ENCODE data around the gene CCS.

Gene CCS

GRCh38 chr11:66626382-66626781, 33.4 kb downstream of the CCS start:
- H3K4me3 Mint-ChIP-seq = no peak overlapping the region
- no peak for TF ChIP-seq CTCF (IDR thresholded peaks at IDR 0.05; ENCODE audit: unreplicated experiment in 3 of 3)
- H3K9me3 Mint-ChIP-seq = no peaks in the 10 kb centered on the region
- H3K36me3 Mint-ChIP-seq (ENCODE audit: low read depth) = peaks cover 71% of the 10 kb centered on the region
- peaks cover 7% of the 10 kb centered on the region for H3K4me1 Mint-ChIP-seq
- no peaks in the 10 kb centered on the region for H3K27me3 Mint-ChIP-seq (ENCODE audit: low read depth)
- H3K27ac Mint-ChIP-seq = no peak overlapping the region

DNA sequence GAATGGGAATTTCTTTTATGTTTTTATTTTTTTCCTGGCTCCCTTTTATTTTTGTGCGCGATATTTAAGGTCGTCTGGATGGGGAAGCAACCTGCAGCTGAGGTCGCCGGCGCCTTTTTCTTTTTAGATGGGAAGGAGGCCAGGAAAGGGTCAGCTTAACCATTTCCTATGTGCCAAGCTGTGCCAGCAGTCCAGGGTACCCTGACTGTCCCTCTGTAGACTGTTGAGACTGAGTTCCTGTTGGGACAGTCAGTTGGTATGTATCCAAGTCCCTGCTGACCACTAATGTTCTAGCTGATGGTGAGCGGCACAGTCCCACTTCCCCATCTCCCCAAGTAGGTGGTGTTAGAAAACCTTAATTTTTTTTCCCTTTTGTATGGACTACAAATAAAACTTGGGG, 33.9 kb downstream of the CCS start:
- no peaks in the 10 kb centered on the region for H3K27me3 Mint-ChIP-seq (ENCODE audit: low read depth)
- no peak overlapping the region for H3K27ac Mint-ChIP-seq
- no peak for TF ChIP-seq CTCF (IDR thresholded peaks at IDR 0.05; ENCODE audit: unreplicated experiment in 3 of 3)
- no peak overlapping the region for H3K4me3 Mint-ChIP-seq
- H3K4me1 Mint-ChIP-seq = peaks cover 7% of the 10 kb centered on the region
- peaks cover 72% of the 10 kb centered on the region for H3K36me3 Mint-ChIP-seq (ENCODE audit: low read depth)
- no peaks in the 10 kb centered on the region for H3K9me3 Mint-ChIP-seq

GRCh38 chr11:66628061-66628603, 35.1 kb downstream of the CCS start:
- no peak for TF ChIP-seq CTCF (IDR thresholded peaks at IDR 0.05; ENCODE audit: unreplicated experiment in 3 of 3)
- no peaks in the 10 kb centered on the region for H3K9me3 Mint-ChIP-seq

DNA sequence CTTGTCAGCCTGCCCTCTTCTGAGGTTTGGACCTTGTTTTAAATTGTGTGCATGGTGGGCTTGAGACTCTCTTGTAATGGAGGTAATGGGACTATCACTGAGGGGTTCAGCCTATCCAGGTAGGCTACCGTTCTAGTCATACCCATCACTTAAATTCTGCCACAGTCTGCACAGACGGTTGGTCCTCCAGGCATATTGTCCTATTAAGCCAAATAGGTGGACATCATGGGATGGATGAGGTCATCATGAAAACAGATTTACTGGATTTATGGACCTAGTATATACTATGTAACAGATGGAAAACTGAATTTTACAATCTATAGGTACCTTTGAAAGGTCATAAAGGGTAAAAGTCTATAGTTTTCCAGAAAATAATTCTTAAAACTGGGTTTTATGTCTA, 36.4 kb downstream of the CCS start:
- Mint-ChIP-seq H3K4me3 (no peak overlapping the region), H3K27ac (no peak overlapping the region), H3K27me3 (ENCODE audit: low read depth) (no peaks in the 10 kb centered on the region), H3K4me1 (no peaks in the 10 kb centered on the region), H3K36me3 (ENCODE audit: low read depth) (peaks cover 64% of the 10 kb centered on the region), H3K9me3 (no peaks in the 10 kb centered on the region)
- TF ChIP-seq CTCF (IDR thresholded peaks at IDR 0.05; ENCODE audit: unreplicated experiment in 3 of 3) = no peak

More at GRCh38 chr11:66628061-66628603, 35.1 kb downstream of the CCS start:
- Mint-ChIP-seq H3K4me3 (no peak overlapping the region), H3K4me1 (peaks cover 1% of the 10 kb centered on the region), H3K27ac (no peak overlapping the region), H3K27me3 (ENCODE audit: low read depth) (no peaks in the 10 kb centered on the region), H3K36me3 (ENCODE audit: low read depth) (peaks cover 70% of the 10 kb centered on the region)

DNA sequence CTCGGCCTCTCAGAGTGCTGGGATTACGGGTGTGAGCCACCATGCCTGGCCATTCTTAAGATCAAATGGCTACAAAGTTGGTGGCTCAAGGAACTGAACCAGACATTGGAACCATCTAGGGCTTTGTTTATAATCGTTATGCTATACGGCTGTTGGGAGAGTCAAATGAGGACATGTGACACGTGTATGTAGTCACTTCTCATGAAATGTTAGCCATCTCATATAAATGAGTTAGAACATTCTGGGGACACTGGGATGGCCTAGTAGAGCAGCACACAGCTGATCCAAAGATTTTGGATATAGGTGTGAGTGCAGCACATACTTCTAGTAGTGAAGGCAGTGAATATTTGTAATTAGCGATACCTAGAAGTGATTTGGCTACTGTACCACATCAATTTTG, 38.9 kb downstream of the CCS start:
- Mint-ChIP-seq H3K27ac (peak overlapping the region in 1 of 3 experiments; percentile 22), H3K4me3 (no peak overlapping the region), H3K4me1 (no peaks in the 10 kb centered on the region), H3K36me3 (ENCODE audit: low read depth) (peaks cover 55% of the 10 kb centered on the region), H3K27me3 (ENCODE audit: low read depth) (no peaks in the 10 kb centered on the region), H3K9me3 (no peaks in the 10 kb centered on the region)
- no peak for TF ChIP-seq CTCF (IDR thresholded peaks at IDR 0.05; ENCODE audit: unreplicated experiment in 3 of 3)

- no peak overlapping the region for H3K4me3 Mint-ChIP-seq
- H3K9me3 Mint-ChIP-seq = no peaks in the 10 kb centered on the region
- H3K27me3 Mint-ChIP-seq (ENCODE audit: low read depth) = no peaks in the 10 kb centered on the region
- no peak for TF ChIP-seq CTCF (IDR thresholded peaks at IDR 0.05; ENCODE audit: unreplicated experiment in 3 of 3)
- H3K36me3 Mint-ChIP-seq (ENCODE audit: low read depth) = peaks cover 45% of the 10 kb centered on the region
- H3K4me1 Mint-ChIP-seq = peaks cover 7% of the 10 kb centered on the region
- H3K27ac Mint-ChIP-seq = no peak overlapping the region
These were observed 40.0 kb downstream of the CCS start for GRCh38 chr11:66632952-66633351.
